ENCODE results near the gene CNIH4.
"Not testable (repeated sequence)": the region's sequence is repeated elsewhere in the genome, so short reads cannot be mapped to it uniquely, and the experiment has no call there.

Gene CNIH4

GRCh38 chr1:224399887-224400286, 43.2 kb downstream of the CNIH4 start:
- no peak for DNase-seq (ENCODE audit: low read depth, low spot score)

- no peak for DNase-seq (ENCODE audit: low read depth, low spot score)
These were observed 45.9 kb downstream of the CNIH4 start for GRCh38 chr1:224402472-224403036.

- no peak for DNase-seq (ENCODE audit: low read depth, low spot score)
These were observed 48.4 kb downstream of the CNIH4 start for GRCh38 chr1:224404916-224405603.

GRCh38 chr1:224405604-224405970, 48.9 kb downstream of the CNIH4 start:
- DNase-seq (ENCODE audit: low read depth, low spot score): no peak

- no peak for DNase-seq (ENCODE audit: low read depth, low spot score)
These were observed 49.5 kb downstream of the CNIH4 start for GRCh38 chr1:224406216-224406615.

GRCh38 chr1:224407571-224408293, 51.1 kb downstream of the CNIH4 start:
- no peak for DNase-seq (ENCODE audit: low read depth, low spot score)

GRCh38 chr1:224408294-224408590, 51.6 kb downstream of the CNIH4 start:
- DNase-seq (ENCODE audit: low read depth, low spot score): no peak

GRCh38 chr1:224411766-224412165, 55.1 kb downstream of the CNIH4 start:
- DNase-seq (ENCODE audit: low read depth, low spot score): no peak

GRCh38 chr1:224420106-224420505, 63.4 kb downstream of the CNIH4 start:
- DNase-seq (ENCODE audit: low read depth, low spot score): no peak

- DNase-seq (ENCODE audit: low read depth, low spot score): no peak
These were observed 68.7 kb downstream of the CNIH4 start for GRCh38 chr1:224425279-224425884.

- DNase-seq (ENCODE audit: low read depth, low spot score): not testable (repeated sequence)
These were observed 70.2 kb downstream of the CNIH4 start for GRCh38 chr1:224426869-224427268.

GRCh38 chr1:224427346-224427745, 70.7 kb downstream of the CNIH4 start:
- no peak for DNase-seq (ENCODE audit: low read depth, low spot score)

- not testable (repeated sequence) for DNase-seq (ENCODE audit: low read depth, low spot score)
These were observed 72.0 kb downstream of the CNIH4 start for GRCh38 chr1:224428713-224429112.
